BJ (cell line): ENCODE measurements around the gene ECHDC1. TPM values are rescaled to one million over a fixed set of nuclear protein-coding genes. Genes with fewer than 3 reads are reported as not detected.

Experiments
- CTCF ChIA-PET: fragments of 350-600 bp; formaldehyde crosslinking; extraction: SDS; loops from one replicate; lab custom pipeline; 2021; ENCODE audit warnings: antibody characterized with exemption, inconsistent platforms; lab: Yijun Ruan, JAX
- POLR2A ChIA-PET: fragments of 300-600 bp; sonication (Branson Sonifier 250); formaldehyde crosslinking; extraction: SDS; loops from one replicate; lab custom pipeline; 2021; ENCODE audit warnings: antibody characterized with exemption; lab: Charles Lee
- DNase-seq: peaks from one replicate; pipeline ENCODE4 v3.0.0-alpha.2; 2011; ENCODE audit warnings: low read depth
- H3K27me3 ChIP-seq: 2 replicates; pipeline ENCODE4 v1.6.0; 2011; ENCODE audit warnings: low read length; ENCODE audit not compliant: control insufficient read depth, insufficient read depth
- H3K36me3 ChIP-seq: 2 replicates; pipeline ENCODE4 v1.5.1; 2011; ENCODE audit warnings: low read length; ENCODE audit not compliant: control insufficient read depth, insufficient read depth
- H3K4me3 ChIP-seq: 2 replicates; pipeline ENCODE4 v1.5.1; 2011; ENCODE audit warnings: low read depth, mild to moderate bottlenecking, control low read depth, low read length
- polyA plus RNA-seq: library from polyadenylated mRNA; depleted of rRNA; stranded (reverse); fragments of >200 nt; gene quantifications from 2 replicates; pipeline ENCODE4 v1.2.3, GENCODE V29; 2011
- TF ChIP-seq, protein P1 (sequence below): IDR thresholded peaks from 2 replicates; pipeline ENCODE4 v1.5.1; 2011; ENCODE audit warnings: low read depth, mild to moderate bottlenecking, control low read depth, inconsistent platforms, low read length, moderate library complexity; ENCODE audit not compliant: insufficient read depth

Gene ECHDC1
- polyA plus RNA-seq, 1 experiment = 21.5 TPM

DNA sequence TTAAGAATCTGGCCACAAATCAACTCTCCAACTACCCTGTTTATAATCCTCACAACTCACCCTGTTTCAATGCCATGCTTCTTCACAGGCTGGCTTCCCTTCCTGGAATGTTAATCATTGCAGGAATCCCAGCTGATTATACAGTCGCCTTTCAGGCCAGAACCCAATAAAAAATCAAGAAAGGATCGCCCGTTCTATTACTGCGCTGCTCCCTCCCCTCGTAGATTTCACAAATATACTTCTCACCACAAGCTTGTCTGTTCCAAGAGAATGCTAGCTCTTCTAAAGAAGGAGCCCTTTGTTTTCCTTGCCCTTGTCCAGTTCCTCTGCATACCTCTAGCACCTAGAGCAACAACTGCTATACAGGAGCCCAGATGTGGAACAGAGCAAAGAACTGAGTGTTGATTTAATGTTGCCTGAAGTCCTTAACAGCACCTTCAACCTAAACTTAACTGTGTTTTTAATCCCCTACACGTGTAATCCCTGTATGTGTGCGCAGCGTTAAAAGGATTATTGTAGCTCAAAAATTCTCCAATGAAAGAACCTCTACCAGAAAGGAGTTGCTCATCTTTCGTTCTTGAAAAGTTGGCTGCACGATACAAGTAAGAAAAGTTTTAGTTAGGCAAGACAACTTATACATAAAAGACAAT lies 988 bp downstream of the ECHDC1 start:
- Histone ChIP-seq H3K4me3 (peak overlapping the region; percentile 71), H3K36me3 (no peaks in the 10 kb centered on the region), H3K27me3 (no peaks in the 10 kb centered on the region)
- TF ChIP-seq, protein P1, sequence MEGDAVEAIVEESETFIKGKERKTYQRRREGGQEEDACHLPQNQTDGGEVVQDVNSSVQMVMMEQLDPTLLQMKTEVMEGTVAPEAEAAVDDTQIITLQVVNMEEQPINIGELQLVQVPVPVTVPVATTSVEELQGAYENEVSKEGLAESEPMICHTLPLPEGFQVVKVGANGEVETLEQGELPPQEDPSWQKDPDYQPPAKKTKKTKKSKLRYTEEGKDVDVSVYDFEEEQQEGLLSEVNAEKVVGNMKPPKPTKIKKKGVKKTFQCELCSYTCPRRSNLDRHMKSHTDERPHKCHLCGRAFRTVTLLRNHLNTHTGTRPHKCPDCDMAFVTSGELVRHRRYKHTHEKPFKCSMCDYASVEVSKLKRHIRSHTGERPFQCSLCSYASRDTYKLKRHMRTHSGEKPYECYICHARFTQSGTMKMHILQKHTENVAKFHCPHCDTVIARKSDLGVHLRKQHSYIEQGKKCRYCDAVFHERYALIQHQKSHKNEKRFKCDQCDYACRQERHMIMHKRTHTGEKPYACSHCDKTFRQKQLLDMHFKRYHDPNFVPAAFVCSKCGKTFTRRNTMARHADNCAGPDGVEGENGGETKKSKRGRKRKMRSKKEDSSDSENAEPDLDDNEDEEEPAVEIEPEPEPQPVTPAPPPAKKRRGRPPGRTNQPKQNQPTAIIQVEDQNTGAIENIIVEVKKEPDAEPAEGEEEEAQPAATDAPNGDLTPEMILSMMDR = no peak
- DNase-seq = no peak
- ChIA-PET POLR2A (interaction anchor here (0.7 to 0.8 kb wide), 2 partner anchors 10 to 13 kb away, joined by 3 to 4 read pairs; no protein-coding TSS in a partner anchor), CTCF (interaction anchor here (0.9 to 1.0 kb wide), 2 partner anchors 9 to 39 kb away, joined by 3 to 6 read pairs; no protein-coding TSS in a partner anchor)

GRCh38 chr6:127341471-127342202 lies 1.8 kb downstream of the ECHDC1 start:
- TF ChIP-seq, protein P1 = no peak
- no peak for DNase-seq
- CTCF ChIA-PET = interaction anchor here (0.9 to 1.0 kb wide), 2 partner anchors 9 to 38 kb away, joined by 3 to 6 read pairs; no protein-coding TSS in a partner anchor
- H3K27me3 ChIP-seq = no peaks in the 10 kb centered on the region
- H3K4me3 ChIP-seq = peak overlapping the region; percentile 71
- H3K36me3 ChIP-seq = no peaks in the 10 kb centered on the region
- POLR2A ChIA-PET = interaction anchor here (0.8 kb wide), 1 partner anchor 9 kb away, joined by 4 read pairs; no protein-coding TSS in a partner anchor

GRCh38 chr6:127340171-127340570 lies 3.2 kb downstream of the ECHDC1 start:
- POLR2A ChIA-PET = interaction anchor here (0.7 kb wide), 1 partner anchor 1060 kb away, joined by 6 read pairs; no protein-coding TSS in a partner anchor
- TF ChIP-seq, protein P1 = no peak
- CTCF ChIA-PET = interaction anchor here (1.6 kb wide), 1 partner anchor 9 kb away, joined by 3 read pairs; no protein-coding TSS in a partner anchor

DNA sequence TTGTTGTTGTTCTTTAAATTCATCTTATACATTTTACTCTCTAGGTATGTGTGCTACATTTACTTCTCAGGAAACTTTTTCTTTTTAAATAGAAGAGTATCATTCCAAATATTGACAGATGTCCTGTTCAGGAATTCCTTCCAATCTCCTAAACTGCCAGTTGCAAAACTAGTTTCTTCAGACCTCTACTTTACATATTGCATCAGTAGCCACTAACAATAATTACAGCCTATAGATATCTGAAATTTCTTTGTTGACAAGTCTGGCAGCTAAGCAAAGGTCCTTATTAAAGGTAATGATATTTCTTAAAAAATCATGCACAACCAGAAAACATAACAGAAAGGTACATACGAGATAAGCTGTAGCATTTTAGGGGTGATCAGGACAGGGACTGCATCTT lies 4.5 kb downstream of the ECHDC1 start:
- TF ChIP-seq, protein P1 = no peak
- ChIA-PET CTCF (interaction anchor here (1.6 kb wide), 1 partner anchor 7 kb away, joined by 3 read pairs; no protein-coding TSS in a partner anchor), POLR2A (no interaction called here)
- H3K27me3 ChIP-seq = no peaks in the 10 kb centered on the region
- no peak for DNase-seq
- no peak overlapping the region for H3K4me3 ChIP-seq
- H3K36me3 ChIP-seq = no peaks in the 10 kb centered on the region

More at GRCh38 chr6:127340171-127340570, 3.2 kb downstream of the ECHDC1 start:
- Histone ChIP-seq H3K36me3 (no peaks in the 10 kb centered on the region), H3K4me3 (no peak overlapping the region), H3K27me3 (no peaks in the 10 kb centered on the region)
- no peak for DNase-seq
